Measurements from ENCODE around the gene NR3C1.

- TF ChIP-seq CTCF (IDR thresholded peaks at IDR 0.05) (no peak), POLR2A (IDR thresholded peaks at IDR 0.05; ENCODE audit: low read depth) (no peak)
Observed at GRCh38 chr5:143400541-143401226, 2.8 kb downstream of the NR3C1 start.
